Activated naive CD4-positive, alpha-beta T cell treated with anti-CD3 and anti-CD28 coated beads, Interleukin-2, amount 10 ng/mL, durations not matched to agents 7 days and 5 days (primary cell): ENCODE measurements around the gene SLC7A6.

ENCODE experiments used
- CTCF ChIA-PET: fragments of 350-600 bp; sonication (Branson Sonifier 250); formaldehyde crosslinking; loops from one replicate; lab custom pipeline; 2021; ENCODE audit warnings: antibody characterized with exemption; lab: Charles Lee
- DNase-seq: peaks from one replicate; pipeline ENCODE4 v3.0.0-alpha.2; 2020
- H3K27ac Mint-ChIP-seq: one replicate; pipeline ENCODE4 v1.8.0; 2021; ENCODE audit warnings: mild to moderate bottlenecking, moderate library complexity, mixed read lengths
- H3K27me3 Mint-ChIP-seq: one replicate; pipeline ENCODE4 v1.8.0; 2021; ENCODE audit warnings: mild to moderate bottlenecking, mixed read lengths
- H3K36me3 Mint-ChIP-seq: one replicate; pipeline ENCODE4 v1.8.0; 2021; ENCODE audit warnings: mixed read lengths
- H3K4me1 Mint-ChIP-seq: one replicate; pipeline ENCODE4 v1.8.0; 2021; ENCODE audit warnings: mixed read lengths
- H3K4me3 Mint-ChIP-seq: one replicate; pipeline ENCODE4 v1.8.0; 2021; ENCODE audit warnings: mild to moderate bottlenecking, moderate library complexity, mixed read lengths
- H3K9me3 Mint-ChIP-seq: one replicate; pipeline ENCODE4 v1.8.0; 2021; ENCODE audit warnings: mixed read lengths

The SLC7A6 gene

GRCh38 chr16:68230176-68230571 is 34.2 kb upstream of the SLC7A6 start:
- peaks cover 43% of the 10 kb centered on the region for H3K4me1 Mint-ChIP-seq
- no peak for DNase-seq

GRCh38 chr16:68230956-68231355 is 33.4 kb upstream of the SLC7A6 start:
- CTCF ChIA-PET, result interaction anchor here (0.6 to 2.2 kb wide), 7 partner anchors 11 to 159 kb away, joined by 3 to 10 read pairs (median 6); partner anchors contain the start of gene SLC7A6
- no peaks in the 10 kb centered on the region for H3K9me3 Mint-ChIP-seq
- H3K27me3 Mint-ChIP-seq, result no peaks in the 10 kb centered on the region
- no peak for DNase-seq
- peaks cover 26% of the 10 kb centered on the region for H3K36me3 Mint-ChIP-seq
- H3K4me1 Mint-ChIP-seq, result peaks cover 39% of the 10 kb centered on the region
- H3K4me3 Mint-ChIP-seq, result no peak overlapping the region
- no peak overlapping the region for H3K27ac Mint-ChIP-seq

More at GRCh38 chr16:68230176-68230571, 34.2 kb upstream of the SLC7A6 start:
- no peak overlapping the region for H3K27ac Mint-ChIP-seq
- no peaks in the 10 kb centered on the region for H3K27me3 Mint-ChIP-seq
- H3K9me3 Mint-ChIP-seq, result no peaks in the 10 kb centered on the region
- CTCF ChIA-PET, result interaction anchor here (0.7 to 2.2 kb wide), 12 partner anchors 11 to 207 kb away, joined by 3 to 10 read pairs (median 4); partner anchors contain the start of genes DDX28 and DUS2
- peaks cover 30% of the 10 kb centered on the region for H3K36me3 Mint-ChIP-seq
- no peak overlapping the region for H3K4me3 Mint-ChIP-seq

DNA sequence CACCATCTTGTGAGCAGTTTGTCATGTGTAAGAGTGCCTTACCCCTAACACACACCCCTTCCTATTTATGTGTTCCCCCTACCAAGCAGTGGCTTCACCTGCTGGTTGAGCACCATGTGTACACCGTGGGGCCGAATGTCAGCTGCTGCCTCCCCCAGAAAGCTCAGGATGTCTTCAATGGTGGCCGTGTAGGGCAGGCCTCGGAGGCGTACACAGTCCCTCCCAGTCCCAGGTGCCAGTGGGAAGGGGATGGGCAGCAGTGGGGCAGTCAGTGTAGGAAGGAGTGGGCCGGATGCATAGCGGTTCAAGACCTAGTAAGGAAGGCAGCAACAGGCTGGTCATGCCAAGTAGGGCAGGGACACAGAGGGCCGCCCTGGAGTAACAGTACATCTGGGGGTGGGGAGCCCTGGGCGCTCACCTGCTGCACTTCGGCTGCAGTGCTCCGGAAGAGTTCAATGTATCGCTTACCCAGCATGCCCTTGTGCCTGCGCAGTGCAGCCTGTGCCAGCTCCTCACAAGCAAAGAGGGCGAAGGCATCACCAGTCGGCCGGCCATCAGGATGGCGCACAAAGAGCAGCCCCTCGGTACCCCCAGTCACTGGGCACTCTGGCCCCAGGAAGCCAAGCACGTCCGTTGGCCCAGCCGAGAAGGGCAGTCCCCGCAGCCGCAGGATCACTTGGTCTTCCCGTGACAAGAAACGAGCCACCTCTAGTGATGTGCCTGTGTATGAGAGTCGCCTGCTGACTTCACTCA is 32.8 kb upstream of the SLC7A6 start:
- DNase-seq, result no peak
- Mint-ChIP-seq H3K4me3 (no peak overlapping the region), H3K9me3 (no peaks in the 10 kb centered on the region), H3K36me3 (peaks cover 26% of the 10 kb centered on the region), H3K4me1 (peaks cover 38% of the 10 kb centered on the region), H3K27ac (no peak overlapping the region), H3K27me3 (peaks cover 5% of the 10 kb centered on the region)
- CTCF ChIA-PET, result interaction anchor here (0.6 to 2.2 kb wide), 4 partner anchors 11 to 159 kb away, joined by 3 to 10 read pairs (median 3); partner anchors contain the start of gene SLC7A6

- Mint-ChIP-seq H3K27ac (no peak overlapping the region), H3K9me3 (no peaks in the 10 kb centered on the region), H3K27me3 (peaks cover 13% of the 10 kb centered on the region), H3K4me3 (no peak overlapping the region), H3K36me3 (peaks cover 22% of the 10 kb centered on the region), H3K4me1 (peaks cover 40% of the 10 kb centered on the region)
- CTCF ChIA-PET, result no interaction called here
- DNase-seq, result no peak
Observed at GRCh38 chr16:68232335-68232734, 32.0 kb upstream of the SLC7A6 start.

GRCh38 chr16:68233085-68233834 is 31.1 kb upstream of the SLC7A6 start:
- no peak for DNase-seq
- no peaks in the 10 kb centered on the region for H3K9me3 Mint-ChIP-seq
- H3K27ac Mint-ChIP-seq, result no peak overlapping the region
- peaks cover 37% of the 10 kb centered on the region for H3K4me1 Mint-ChIP-seq
- H3K4me3 Mint-ChIP-seq, result no peak overlapping the region
- peaks cover 15% of the 10 kb centered on the region for H3K36me3 Mint-ChIP-seq
- CTCF ChIA-PET, result interaction anchor here (0.7 to 1.5 kb wide), 2 partner anchors 57 to 96 kb away, joined by 3 to 6 read pairs; no protein-coding TSS in a partner anchor
- peaks cover 20% of the 10 kb centered on the region for H3K27me3 Mint-ChIP-seq

- DNase-seq, result no peak
- H3K4me1 Mint-ChIP-seq, result peaks cover 37% of the 10 kb centered on the region
- H3K36me3 Mint-ChIP-seq, result peaks cover 15% of the 10 kb centered on the region
- CTCF ChIA-PET, result interaction anchor here (1.5 kb wide), 1 partner anchor 95 kb away, joined by 6 read pairs; no protein-coding TSS in a partner anchor
- no peak overlapping the region for H3K4me3 Mint-ChIP-seq
- no peaks in the 10 kb centered on the region for H3K9me3 Mint-ChIP-seq
- peaks cover 20% of the 10 kb centered on the region for H3K27me3 Mint-ChIP-seq
- no peak overlapping the region for H3K27ac Mint-ChIP-seq
Observed at GRCh38 chr16:68233835-68234187, 30.5 kb upstream of the SLC7A6 start.

DNA sequence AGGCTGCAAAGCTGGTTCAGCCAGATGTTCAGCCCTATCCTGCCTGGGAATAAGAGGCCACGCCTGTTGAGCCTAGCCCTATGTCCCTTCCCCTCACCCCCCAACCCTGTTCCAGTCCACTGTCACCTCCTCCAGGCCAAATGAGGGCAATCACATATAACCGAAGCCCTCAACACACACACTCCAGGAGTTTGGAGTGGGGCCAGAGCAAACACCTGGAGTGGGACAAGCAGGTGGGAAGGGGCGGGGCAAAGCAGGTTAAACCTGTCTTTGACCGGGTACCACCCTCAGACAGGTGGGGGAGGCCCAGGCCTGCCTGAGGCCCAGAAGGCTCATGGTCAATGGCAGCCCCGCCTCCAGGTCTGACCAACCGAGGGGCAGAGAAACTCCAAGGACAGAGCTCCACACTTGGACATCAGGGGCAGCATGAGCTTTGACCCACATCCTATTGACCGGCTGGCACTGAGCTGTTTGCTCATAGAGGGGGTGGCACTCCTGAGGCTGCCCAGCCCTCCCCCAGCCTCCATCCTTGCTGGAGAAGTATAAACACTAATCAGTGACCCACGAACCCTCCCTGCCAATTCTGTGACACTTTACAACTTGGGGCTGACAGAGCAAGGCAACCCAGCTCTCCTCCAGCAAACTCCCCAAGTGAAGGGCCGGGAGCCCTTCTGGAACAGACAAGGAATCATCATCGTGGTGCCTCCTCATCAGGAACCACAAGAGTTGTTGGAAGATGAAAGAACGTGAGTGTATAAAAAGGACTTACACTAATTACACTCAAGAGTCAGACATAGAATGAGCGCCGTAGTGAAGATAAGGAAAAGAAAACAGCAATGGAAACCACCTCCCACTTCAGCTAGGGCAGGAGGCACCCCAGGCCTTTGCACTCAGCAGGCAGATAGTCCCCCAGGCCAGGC is 29.9 kb upstream of the SLC7A6 start:
- CTCF ChIA-PET, result interaction anchor here (1.5 kb wide), 1 partner anchor 95 kb away, joined by 6 read pairs; no protein-coding TSS in a partner anchor
- peaks cover 10% of the 10 kb centered on the region for H3K36me3 Mint-ChIP-seq
- H3K27me3 Mint-ChIP-seq, result peaks cover 22% of the 10 kb centered on the region
- H3K27ac Mint-ChIP-seq, result no peak overlapping the region
- no peak overlapping the region for H3K4me3 Mint-ChIP-seq
- H3K4me1 Mint-ChIP-seq, result peaks cover 35% of the 10 kb centered on the region
- H3K9me3 Mint-ChIP-seq, result no peaks in the 10 kb centered on the region
- no peak for DNase-seq

GRCh38 chr16:68235108-68235886 is 29.0 kb upstream of the SLC7A6 start:
- peaks cover 27% of the 10 kb centered on the region for H3K27me3 Mint-ChIP-seq
- H3K4me3 Mint-ChIP-seq, result no peak overlapping the region
- DNase-seq, result no peak
- peak overlapping the region; percentile 49 for H3K27ac Mint-ChIP-seq
- CTCF ChIA-PET, result interaction anchor here (1.4 kb wide), 1 partner anchor 94 kb away, joined by 5 read pairs; no protein-coding TSS in a partner anchor
- H3K4me1 Mint-ChIP-seq, result peaks cover 37% of the 10 kb centered on the region
- H3K9me3 Mint-ChIP-seq, result no peaks in the 10 kb centered on the region
- peaks cover 6% of the 10 kb centered on the region for H3K36me3 Mint-ChIP-seq

GRCh38 chr16:68235887-68236136 is 28.5 kb upstream of the SLC7A6 start, which contains the start of gene ESRP2:
ESRP2 (minus strand) TSS chr16:68236127; CDS start chr16:68236045, 82 bp downstream.
- Mint-ChIP-seq H3K4me3 (peak within 1 kb of the TSS; percentile 81), H3K36me3 (peaks cover 6% of the 10 kb centered on the region), H3K27ac (peak within 1 kb of the TSS; percentile 49), H3K9me3 (no peaks in the 10 kb centered on the region), H3K4me1 (peaks cover 37% of the 10 kb centered on the region), H3K27me3 (peaks cover 27% of the 10 kb centered on the region)
- CTCF ChIA-PET, result interaction anchor here (1.4 kb wide), 1 partner anchor 93 kb away, joined by 5 read pairs; no protein-coding TSS in a partner anchor
- no peak for DNase-seq

DNA sequence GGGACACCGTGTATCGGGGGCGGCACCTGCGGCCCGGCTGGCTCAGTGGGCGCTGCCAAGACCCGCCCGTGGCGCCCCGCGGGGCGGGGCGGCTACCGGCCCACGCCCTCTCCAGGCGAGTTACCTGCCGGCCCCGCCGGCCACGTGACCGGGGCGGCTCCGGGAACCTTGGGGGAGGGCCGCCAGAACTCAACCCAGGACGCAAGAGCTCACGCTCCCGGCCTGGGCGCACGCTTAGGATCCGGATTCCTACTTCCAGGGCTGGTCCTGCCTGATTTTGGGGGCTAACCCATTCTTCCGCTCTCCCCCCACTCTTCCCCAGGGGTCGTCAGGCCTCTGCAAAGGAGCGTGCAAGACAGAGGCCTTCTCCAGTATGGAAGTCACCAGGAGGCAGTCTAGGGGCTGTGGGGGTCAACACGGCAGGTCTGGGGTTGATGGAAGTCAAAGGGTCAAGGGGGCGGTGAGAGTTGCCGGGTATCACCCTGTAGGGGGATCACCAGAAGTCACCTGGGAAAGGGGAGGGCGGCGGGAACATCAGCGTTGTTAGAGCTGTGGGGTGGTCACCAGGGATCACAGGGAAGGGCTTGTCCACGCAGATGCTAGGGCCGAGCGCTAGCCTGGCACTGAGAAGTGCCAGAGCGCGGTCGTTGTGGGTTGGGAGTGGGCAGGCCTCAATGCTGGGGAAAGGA is 28.0 kb upstream of the SLC7A6 start:
- H3K27me3 Mint-ChIP-seq, result peaks cover 29% of the 10 kb centered on the region
- peaks cover 37% of the 10 kb centered on the region for H3K4me1 Mint-ChIP-seq
- CTCF ChIA-PET, result interaction anchor here (1.2 to 1.4 kb wide), 4 partner anchors 28 to 172 kb away, joined by 3 to 5 read pairs (median 4); no protein-coding TSS in a partner anchor
- H3K27ac Mint-ChIP-seq, result no peak overlapping the region
- DNase-seq, result peak; percentile 53
- peak overlapping the region; percentile 81 for H3K4me3 Mint-ChIP-seq
- no peaks in the 10 kb centered on the region for H3K9me3 Mint-ChIP-seq
- peaks cover 5% of the 10 kb centered on the region for H3K36me3 Mint-ChIP-seq

DNA sequence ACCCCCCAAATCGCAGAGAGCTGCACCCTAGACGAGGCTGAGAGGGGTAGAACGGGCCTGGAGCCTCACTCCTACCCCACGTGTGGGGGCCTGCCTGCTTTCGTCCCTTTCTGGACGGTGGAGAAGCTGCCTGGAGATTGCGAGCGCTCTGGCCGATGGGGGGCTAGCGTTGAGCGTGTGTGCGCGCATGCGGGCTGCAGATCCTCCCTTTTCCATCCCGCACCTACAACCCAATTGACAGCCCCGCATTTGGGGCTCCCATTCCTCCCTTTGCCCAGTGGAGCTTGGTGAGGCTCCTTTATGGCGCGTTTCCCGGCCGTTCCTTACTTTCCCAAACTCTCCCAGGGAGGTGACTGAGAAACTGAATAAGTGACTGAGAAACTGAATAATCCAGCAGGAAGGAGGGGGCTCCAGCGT is 27.5 kb upstream of the SLC7A6 start:
- no peak overlapping the region for H3K27ac Mint-ChIP-seq
- H3K4me1 Mint-ChIP-seq, result peaks cover 37% of the 10 kb centered on the region
- peak overlapping the region; percentile 81 for H3K4me3 Mint-ChIP-seq
- H3K36me3 Mint-ChIP-seq, result peaks cover 2% of the 10 kb centered on the region
- DNase-seq, result no peak
- no peaks in the 10 kb centered on the region for H3K9me3 Mint-ChIP-seq
- peaks cover 30% of the 10 kb centered on the region for H3K27me3 Mint-ChIP-seq
- CTCF ChIA-PET, result interaction anchor here (1.0 to 2.0 kb wide), 6 partner anchors 15 to 172 kb away, joined by 3 to 7 read pairs (median 4); no protein-coding TSS in a partner anchor

DNA sequence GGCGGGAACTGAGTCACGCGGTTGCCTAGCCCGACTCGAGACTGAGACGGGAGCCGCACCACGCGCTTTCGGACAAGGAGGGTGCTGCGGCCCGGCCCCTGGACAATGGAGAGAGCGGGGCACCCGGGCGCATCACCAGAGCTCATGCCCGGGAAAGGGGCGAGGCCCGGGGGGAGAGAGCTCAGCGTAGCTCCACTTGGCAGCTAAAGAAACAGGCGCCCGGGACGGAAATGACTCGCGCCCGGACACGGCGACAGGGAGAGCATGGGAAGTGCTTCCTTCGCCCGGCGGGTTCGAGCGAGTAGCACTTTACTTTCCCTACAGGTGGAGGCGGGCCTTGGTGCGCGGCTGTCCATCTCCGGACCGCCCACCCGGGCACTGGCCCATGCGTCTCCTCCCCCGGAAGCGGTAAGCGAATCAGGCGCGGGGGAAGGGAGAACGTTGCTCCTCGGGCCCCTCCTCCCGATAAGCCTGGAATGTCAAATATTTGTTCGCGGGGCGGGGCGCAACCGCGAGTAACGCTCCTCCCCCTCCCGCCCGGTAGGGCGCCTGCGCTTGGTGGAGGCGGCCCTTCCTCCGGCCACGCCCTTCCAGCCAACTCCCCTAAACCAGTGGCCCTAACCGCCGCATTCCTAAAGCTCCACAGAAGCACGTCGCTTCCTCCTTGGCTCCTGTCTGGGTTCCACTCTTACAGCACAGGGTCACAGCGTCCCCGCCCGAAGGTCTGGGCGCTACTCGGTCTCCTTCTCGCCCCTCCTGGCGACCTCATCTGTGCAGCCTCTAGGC is 26.9 kb upstream of the SLC7A6 start:
- peaks cover 30% of the 10 kb centered on the region for H3K27me3 Mint-ChIP-seq
- H3K9me3 Mint-ChIP-seq, result no peaks in the 10 kb centered on the region
- peak; percentile 93 for DNase-seq
- H3K27ac Mint-ChIP-seq, result peak overlapping the region; percentile 79
- H3K36me3 Mint-ChIP-seq, result peaks cover 2% of the 10 kb centered on the region
- CTCF ChIA-PET, result interaction anchor here (1.0 to 2.0 kb wide), 8 partner anchors 9 to 173 kb away, joined by 3 to 7 read pairs (median 3); no protein-coding TSS in a partner anchor
- peaks cover 37% of the 10 kb centered on the region for H3K4me1 Mint-ChIP-seq
- peak overlapping the region; percentile 81 for H3K4me3 Mint-ChIP-seq
